WTC11 (cell line): ENCODE results near the gene CALCB. TPM values are rescaled to one million over a fixed set of nuclear protein-coding genes. Genes with fewer than 3 reads are reported as not detected.

Experiments used
- ATAC-seq: fragments of 200-7000 bp; cut with Tn5 transposase; 2 replicates; pipeline ENCODE4 v1.10.0; 2021; ENCODE audit warnings: mild to moderate bottlenecking, moderate library complexity
- Bru-seq: library from RNA; stranded (reverse); fragments of 400-500 nt; gene quantifications from one replicate; lab custom pipeline; 2021; lab: Mats Ljungman, UMichigan
- CTCF ChIA-PET: fragments of 300-600 bp; sonication (Branson Sonifier 250); formaldehyde crosslinking; loops from one replicate; lab custom pipeline; 2021; ENCODE audit warnings: antibody characterized with exemption; lab: Charles Lee
- POLR2A ChIA-PET: fragments of 350-600 bp; sonication (Branson Sonifier 250); formaldehyde crosslinking; loops from one replicate; lab custom pipeline; 2021; ENCODE audit warnings: antibody characterized with exemption; lab: Charles Lee
- DNase-seq: peaks from one replicate; pipeline ENCODE4 v3.0.0; 2021; ENCODE audit warnings: low spot score
- H3K27ac Mint-ChIP-seq: 2 replicates; pipeline ENCODE4 v1.8.0; 2021; ENCODE audit warnings: mixed read lengths
- H3K27me3 Mint-ChIP-seq: 2 replicates; pipeline ENCODE4 v1.8.0; 2021; ENCODE audit warnings: low read depth, mild to moderate bottlenecking, moderate library complexity, mixed read lengths
- H3K36me3 Mint-ChIP-seq: 2 replicates; pipeline ENCODE4 v1.8.0; 2021; ENCODE audit warnings: mixed read lengths
- H3K4me1 Mint-ChIP-seq: 2 replicates; pipeline ENCODE4 v1.8.0; 2022; ENCODE audit warnings: mixed read lengths
- H3K4me3 Mint-ChIP-seq: 2 replicates; pipeline ENCODE4 v1.8.0; 2021; ENCODE audit warnings: mild to moderate bottlenecking, moderate library complexity, mixed read lengths
- H3K9me3 Mint-ChIP-seq: 2 replicates; pipeline ENCODE4 v1.8.0; 2021; ENCODE audit warnings: mixed read lengths
- CBFB ChIP-seq: sonication (generic); formaldehyde crosslinking; IDR thresholded peaks from 2 replicates; pipeline ENCODE4 v1.8.1; 2022; ENCODE audit warnings: mild to moderate bottlenecking, low read depth, missing genetic modification reagents
- CREB1 ChIP-seq: sonication (generic); formaldehyde crosslinking; IDR thresholded peaks from 2 replicates; pipeline ENCODE4 v1.8.0; 2023; ENCODE audit warnings: mild to moderate bottlenecking, missing genetic modification reagents
- ETV6 ChIP-seq: sonication (generic); formaldehyde crosslinking; IDR thresholded peaks from 2 replicates; pipeline ENCODE4 v1.8.1; 2022; ENCODE audit warnings: mild to moderate bottlenecking, missing genetic modification reagents
- GABPB1 ChIP-seq: sonication (generic); formaldehyde crosslinking; IDR thresholded peaks from 2 replicates; pipeline ENCODE4 v1.8.1; 2023; ENCODE audit warnings: mild to moderate bottlenecking, missing genetic modification reagents
- GRHL2 ChIP-seq: fragments of 250-450 bp; sonication (Bioruptor Pico); IDR thresholded peaks from 2 replicates; pipeline ENCODE4 v1.8.0; 2022; ENCODE audit warnings: mild to moderate bottlenecking, moderate library complexity; ENCODE audit not compliant: insufficient replicate concordance, severe bottlenecking
- KAT7 ChIP-seq: sonication (generic); formaldehyde crosslinking; IDR thresholded peaks from 2 replicates; pipeline ENCODE4 v1.8.1; 2023; ENCODE audit warnings: missing genetic modification reagents, mild to moderate bottlenecking, borderline replicate concordance
- MYBL2 ChIP-seq: sonication (generic); formaldehyde crosslinking; IDR thresholded peaks from 2 replicates; pipeline ENCODE4 v1.8.1; 2023; ENCODE audit warnings: mild to moderate bottlenecking, moderate library complexity, missing genetic modification reagents
- NR3C1 ChIP-seq: sonication (generic); formaldehyde crosslinking; conservative IDR thresholded peaks from 2 replicates; pipeline ENCODE4 v1.8.1; 2023; ENCODE audit warnings: low read depth, mild to moderate bottlenecking, missing genetic modification reagents
- PRRX2 ChIP-seq: fragments of 250-450 bp; sonication (Bioruptor Pico); IDR thresholded peaks from 2 replicates; pipeline ENCODE4 v1.8.0; 2021; ENCODE audit warnings: mild to moderate bottlenecking
- RORB ChIP-seq: fragments of 250-450 bp; sonication (Bioruptor Pico); IDR thresholded peaks from 2 replicates; pipeline ENCODE4 v1.9.0; 2021; ENCODE audit warnings: mild to moderate bottlenecking
- TCF7 ChIP-seq: sonication (generic); formaldehyde crosslinking; IDR thresholded peaks from 2 replicates; pipeline ENCODE4 v1.8.0; 2022; ENCODE audit warnings: mild to moderate bottlenecking, low read depth, missing genetic modification reagents, moderate library complexity
- TEAD4 ChIP-seq: sonication (generic); formaldehyde crosslinking; IDR thresholded peaks from 2 replicates; pipeline ENCODE4 v1.8.0; 2022; ENCODE audit warnings: mild to moderate bottlenecking, missing genetic modification reagents
- ZNF396 ChIP-seq: fragments of 250-450 bp; sonication (Bioruptor Pico); IDR thresholded peaks from 2 replicates; pipeline ENCODE4 v1.8.0; 2021; ENCODE audit warnings: mild to moderate bottlenecking, moderate library complexity, borderline replicate concordance
- ZNF423 ChIP-seq: fragments of 250-450 bp; sonication (Bioruptor Pico); IDR thresholded peaks from 2 replicates; pipeline ENCODE4 v2.1.2; 2022; ENCODE audit warnings: mild to moderate bottlenecking, moderate library complexity
- long read RNA-seq, 3 experiments: library from RNA in 1 of 3; library from capped mRNA in 1 of 3; library from polyadenylated mRNA in 1 of 3; unstranded in 2 of 3; stranded (forward) in 1 of 3; transcript quantifications; one replicate each; pipeline ENCODE4 v2.0.0, GENCODE V29; 2021
- total RNA-seq: library from RNA; stranded (reverse); gene quantifications from 3 replicates; pipeline ENCODE4 v1.2.3, GENCODE V29; 2021
- TF ChIP-seq, protein P1 (sequence below): sonication (generic); formaldehyde crosslinking; IDR thresholded peaks from 2 replicates; pipeline ENCODE4 v1.8.0; 2022; ENCODE audit warnings: mild to moderate bottlenecking, missing genetic modification reagents
- TF ChIP-seq, protein P2 (sequence below): sonication (generic); formaldehyde crosslinking; IDR thresholded peaks from 2 replicates; pipeline ENCODE4 v1.8.1; 2023; ENCODE audit warnings: mild to moderate bottlenecking, moderate library complexity, missing genetic modification reagents
- TF ChIP-seq, protein P3 (sequence below): sonication (generic); formaldehyde crosslinking; IDR thresholded peaks from 2 replicates; pipeline ENCODE4 v1.8.1; 2023; ENCODE audit warnings: mild to moderate bottlenecking, missing genetic modification reagents, moderate library complexity
- TF ChIP-seq, protein P4 (sequence below): sonication (generic); formaldehyde crosslinking; IDR thresholded peaks from 2 replicates; pipeline ENCODE4 v1.8.0; 2023; ENCODE audit warnings: missing genetic modification reagents, mild to moderate bottlenecking, borderline replicate concordance
- TF ChIP-seq, protein P5 (sequence below): sonication (generic); formaldehyde crosslinking; conservative IDR thresholded peaks from 2 replicates; pipeline ENCODE4 v1.8.1; 2022; ENCODE audit warnings: mild to moderate bottlenecking, missing genetic modification reagents
- TF ChIP-seq, protein P6 (sequence below): sonication (generic); formaldehyde crosslinking; IDR thresholded peaks from 2 replicates; pipeline ENCODE4 v1.8.1; 2023; ENCODE audit warnings: mild to moderate bottlenecking, missing genetic modification reagents, moderate library complexity
- TF ChIP-seq, protein P7 (sequence below): fragments of 250-450 bp; sonication (Bioruptor Pico); IDR thresholded peaks from 2 replicates; pipeline ENCODE4 v1.8.0; 2021; ENCODE audit warnings: mild to moderate bottlenecking

The CALCB gene, protein sequence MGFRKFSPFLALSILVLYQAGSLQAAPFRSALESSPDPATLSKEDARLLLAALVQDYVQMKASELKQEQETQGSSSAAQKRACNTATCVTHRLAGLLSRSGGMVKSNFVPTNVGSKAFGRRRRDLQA
- total RNA-seq (3.2 to 4.1 TPM (median 3.3 TPM) in 3 replicates), Bru-seq, nascent RNA (percentile 42 among the genes with signal in this experiment)
- long read RNA-seq, experiment 1, transcript CALCB-201 (5 exons, 1,070 nt) = major isoform, 18 of 25 reads
- long read RNA-seq, experiment 1, partial matches to known transcripts = 2 of 25 reads
- long read RNA-seq, experiment 1, other reads (novel, unspliced or antisense) = 5 of 25 reads
- long read RNA-seq, experiment 2, transcript CALCB-201 (5 exons, 1,070 nt) = major isoform, 5 of 7 reads
- long read RNA-seq, experiment 2, partial matches to known transcripts = 0 of 7 reads
- long read RNA-seq, experiment 2, other reads (novel, unspliced or antisense) = 2 of 7 reads
- long read RNA-seq, experiment 3, transcript CALCB-201 (5 exons, 1,070 nt) = major isoform, 11 of 13 reads
- long read RNA-seq, experiment 3, partial matches to known transcripts = 0 of 13 reads
- long read RNA-seq, experiment 3, other reads (novel, unspliced or antisense) = 2 of 13 reads

DNA sequence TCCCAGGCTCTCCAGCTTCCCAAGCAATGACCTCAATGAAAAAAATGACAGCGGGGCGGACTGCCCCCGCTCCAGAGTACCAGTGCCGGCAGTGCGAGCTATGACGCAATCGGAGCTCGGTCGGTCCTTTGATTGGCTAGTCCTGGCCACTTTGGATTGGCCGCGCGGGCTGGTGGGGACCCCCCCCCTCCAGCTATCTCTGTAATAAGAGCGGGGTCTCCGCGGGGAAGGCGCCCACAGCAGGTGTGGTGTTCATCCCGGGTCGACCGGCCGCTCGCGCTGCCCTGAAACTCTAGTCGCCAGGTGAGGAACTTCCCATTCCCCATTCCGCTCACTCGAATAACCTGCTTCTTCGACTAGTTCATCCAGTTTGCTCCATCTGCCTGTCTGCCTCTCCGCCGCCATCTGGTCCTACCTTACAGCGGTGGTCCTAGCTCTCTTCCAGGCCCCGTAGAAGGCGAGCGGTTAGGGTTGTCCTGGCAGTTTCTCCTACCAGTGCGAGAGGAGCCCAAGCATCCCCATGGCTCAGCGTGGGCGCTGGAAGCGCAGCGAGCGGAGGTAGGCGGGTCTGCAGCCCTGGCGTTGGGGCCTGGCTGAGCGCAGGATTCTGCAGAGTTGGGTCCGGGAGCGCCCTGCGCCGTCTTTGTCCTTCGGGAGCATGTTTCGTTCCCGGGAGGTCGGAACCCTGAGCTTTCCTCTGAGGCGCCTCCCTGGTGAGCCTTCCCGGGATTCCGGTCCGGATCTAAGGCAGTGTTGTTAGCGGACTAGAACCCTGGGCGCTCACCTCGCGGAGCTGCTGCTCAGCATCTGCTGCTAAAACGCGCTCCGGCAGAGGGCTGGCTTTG is at the start of gene CALCB:
CALCB (plus strand) TSS at position 233 of the 845 bp plus-strand sequence. CDS start 1,126 bp downstream, outside the sequence.
- POLR2A ChIA-PET = interaction anchor here (0.7 kb wide), 1 partner anchor 28 kb away, joined by 3 read pairs; no protein-coding TSS in a partner anchor
- H3K4me1 Mint-ChIP-seq = peaks cover 18% of the 10 kb centered on the region
- DNase-seq (peak; percentile 65), ATAC-seq (peak; percentile 12)
- H3K27me3 Mint-ChIP-seq = peaks cover 55% of the 10 kb centered on the region
- H3K36me3 Mint-ChIP-seq = peaks cover 17% of the 10 kb centered on the region
- CTCF ChIA-PET = interaction anchor here (0.5 to 6.0 kb wide), 23 partner anchors 34 to 1981 kb away, joined by 3 to 157 read pairs (median 5); partner anchors contain the start of gene INSC
- no peak within 1 kb of the TSS for H3K27ac Mint-ChIP-seq
- H3K9me3 Mint-ChIP-seq = peaks cover 17% of the 10 kb centered on the region
- H3K4me3 Mint-ChIP-seq = peak within 1 kb of the TSS; percentile 78
- no peak for TF ChIP-seq RORB (CRISPR knock-in tag)
- TF ChIP-seq TEAD4 (CRISPR knock-in tag) = no peak
- TF ChIP-seq ZNF423 (CRISPR knock-in tag) = 0 out of 2 replicates have a peak, but pooled peaks have one; percentile 3
- TF ChIP-seq, protein P1, sequence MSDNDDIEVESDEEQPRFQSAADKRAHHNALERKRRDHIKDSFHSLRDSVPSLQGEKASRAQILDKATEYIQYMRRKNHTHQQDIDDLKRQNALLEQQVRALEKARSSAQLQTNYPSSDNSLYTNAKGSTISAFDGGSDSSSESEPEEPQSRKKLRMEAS = peak; percentile 80
- TF ChIP-seq, protein P2, sequence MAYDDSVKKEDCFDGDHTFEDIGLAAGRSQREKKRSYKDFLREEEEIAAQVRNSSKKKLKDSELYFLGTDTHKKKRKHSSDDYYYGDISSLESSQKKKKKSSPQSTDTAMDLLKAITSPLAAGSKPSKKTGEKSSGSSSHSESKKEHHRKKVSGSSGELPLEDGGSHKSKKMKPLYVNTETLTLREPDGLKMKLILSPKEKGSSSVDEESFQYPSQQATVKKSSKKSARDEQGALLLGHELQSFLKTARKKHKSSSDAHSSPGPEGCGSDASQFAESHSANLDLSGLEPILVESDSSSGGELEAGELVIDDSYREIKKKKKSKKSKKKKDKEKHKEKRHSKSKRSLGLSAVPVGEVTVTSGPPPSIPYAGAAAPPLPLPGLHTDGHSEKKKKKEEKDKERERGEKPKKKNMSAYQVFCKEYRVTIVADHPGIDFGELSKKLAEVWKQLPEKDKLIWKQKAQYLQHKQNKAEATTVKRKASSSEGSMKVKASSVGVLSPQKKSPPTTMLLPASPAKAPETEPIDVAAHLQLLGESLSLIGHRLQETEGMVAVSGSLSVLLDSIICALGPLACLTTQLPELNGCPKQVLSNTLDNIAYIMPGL (CRISPR knock-in tag) = no peak
- TF ChIP-seq MYBL2 (CRISPR knock-in tag) = no peak
- no peak for TF ChIP-seq TCF7 (CRISPR knock-in tag)
- TF ChIP-seq KAT7 (CRISPR knock-in tag) = no peak
- TF ChIP-seq, protein P3, sequence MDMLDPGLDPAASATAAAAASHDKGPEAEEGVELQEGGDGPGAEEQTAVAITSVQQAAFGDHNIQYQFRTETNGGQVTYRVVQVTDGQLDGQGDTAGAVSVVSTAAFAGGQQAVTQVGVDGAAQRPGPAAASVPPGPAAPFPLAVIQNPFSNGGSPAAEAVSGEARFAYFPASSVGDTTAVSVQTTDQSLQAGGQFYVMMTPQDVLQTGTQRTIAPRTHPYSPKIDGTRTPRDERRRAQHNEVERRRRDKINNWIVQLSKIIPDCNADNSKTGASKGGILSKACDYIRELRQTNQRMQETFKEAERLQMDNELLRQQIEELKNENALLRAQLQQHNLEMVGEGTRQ (CRISPR knock-in tag) = no peak
- no peak for TF ChIP-seq CREB1 (CRISPR knock-in tag)
- 0 out of 2 replicates have a peak, but pooled peaks have one; percentile 11 for TF ChIP-seq NR3C1 (CRISPR knock-in tag)
- no peak for TF ChIP-seq ZNF396 (CRISPR knock-in tag)
- TF ChIP-seq PRRX2 (CRISPR knock-in tag) = no peak
- 0 out of 2 replicates have a peak, but pooled peaks have one; percentile 10 for TF ChIP-seq CBFB (CRISPR knock-in tag)
- TF ChIP-seq, protein P4, sequence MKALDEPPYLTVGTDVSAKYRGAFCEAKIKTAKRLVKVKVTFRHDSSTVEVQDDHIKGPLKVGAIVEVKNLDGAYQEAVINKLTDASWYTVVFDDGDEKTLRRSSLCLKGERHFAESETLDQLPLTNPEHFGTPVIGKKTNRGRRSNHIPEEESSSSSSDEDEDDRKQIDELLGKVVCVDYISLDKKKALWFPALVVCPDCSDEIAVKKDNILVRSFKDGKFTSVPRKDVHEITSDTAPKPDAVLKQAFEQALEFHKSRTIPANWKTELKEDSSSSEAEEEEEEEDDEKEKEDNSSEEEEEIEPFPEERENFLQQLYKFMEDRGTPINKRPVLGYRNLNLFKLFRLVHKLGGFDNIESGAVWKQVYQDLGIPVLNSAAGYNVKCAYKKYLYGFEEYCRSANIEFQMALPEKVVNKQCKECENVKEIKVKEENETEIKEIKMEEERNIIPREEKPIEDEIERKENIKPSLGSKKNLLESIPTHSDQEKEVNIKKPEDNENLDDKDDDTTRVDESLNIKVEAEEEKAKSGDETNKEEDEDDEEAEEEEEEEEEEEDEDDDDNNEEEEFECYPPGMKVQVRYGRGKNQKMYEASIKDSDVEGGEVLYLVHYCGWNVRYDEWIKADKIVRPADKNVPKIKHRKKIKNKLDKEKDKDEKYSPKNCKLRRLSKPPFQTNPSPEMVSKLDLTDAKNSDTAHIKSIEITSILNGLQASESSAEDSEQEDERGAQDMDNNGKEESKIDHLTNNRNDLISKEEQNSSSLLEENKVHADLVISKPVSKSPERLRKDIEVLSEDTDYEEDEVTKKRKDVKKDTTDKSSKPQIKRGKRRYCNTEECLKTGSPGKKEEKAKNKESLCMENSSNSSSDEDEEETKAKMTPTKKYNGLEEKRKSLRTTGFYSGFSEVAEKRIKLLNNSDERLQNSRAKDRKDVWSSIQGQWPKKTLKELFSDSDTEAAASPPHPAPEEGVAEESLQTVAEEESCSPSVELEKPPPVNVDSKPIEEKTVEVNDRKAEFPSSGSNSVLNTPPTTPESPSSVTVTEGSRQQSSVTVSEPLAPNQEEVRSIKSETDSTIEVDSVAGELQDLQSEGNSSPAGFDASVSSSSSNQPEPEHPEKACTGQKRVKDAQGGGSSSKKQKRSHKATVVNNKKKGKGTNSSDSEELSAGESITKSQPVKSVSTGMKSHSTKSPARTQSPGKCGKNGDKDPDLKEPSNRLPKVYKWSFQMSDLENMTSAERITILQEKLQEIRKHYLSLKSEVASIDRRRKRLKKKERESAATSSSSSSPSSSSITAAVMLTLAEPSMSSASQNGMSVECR = no peak
- TF ChIP-seq GRHL2 = no peak
- TF ChIP-seq, protein P5, sequence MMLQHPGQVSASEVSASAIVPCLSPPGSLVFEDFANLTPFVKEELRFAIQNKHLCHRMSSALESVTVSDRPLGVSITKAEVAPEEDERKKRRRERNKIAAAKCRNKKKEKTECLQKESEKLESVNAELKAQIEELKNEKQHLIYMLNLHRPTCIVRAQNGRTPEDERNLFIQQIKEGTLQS (CRISPR knock-in tag) = no peak; the same call in 1 of the 2 replicates
- no peak for TF ChIP-seq ETV6
- TF ChIP-seq, protein P6, sequence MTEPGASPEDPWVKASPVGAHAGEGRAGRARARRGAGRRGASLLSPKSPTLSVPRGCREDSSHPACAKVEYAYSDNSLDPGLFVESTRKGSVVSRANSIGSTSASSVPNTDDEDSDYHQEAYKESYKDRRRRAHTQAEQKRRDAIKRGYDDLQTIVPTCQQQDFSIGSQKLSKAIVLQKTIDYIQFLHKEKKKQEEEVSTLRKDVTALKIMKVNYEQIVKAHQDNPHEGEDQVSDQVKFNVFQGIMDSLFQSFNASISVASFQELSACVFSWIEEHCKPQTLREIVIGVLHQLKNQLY (CRISPR knock-in tag) = no peak
- TF ChIP-seq GABPB1 (CRISPR knock-in tag) = no peak
- TF ChIP-seq, protein P7, sequence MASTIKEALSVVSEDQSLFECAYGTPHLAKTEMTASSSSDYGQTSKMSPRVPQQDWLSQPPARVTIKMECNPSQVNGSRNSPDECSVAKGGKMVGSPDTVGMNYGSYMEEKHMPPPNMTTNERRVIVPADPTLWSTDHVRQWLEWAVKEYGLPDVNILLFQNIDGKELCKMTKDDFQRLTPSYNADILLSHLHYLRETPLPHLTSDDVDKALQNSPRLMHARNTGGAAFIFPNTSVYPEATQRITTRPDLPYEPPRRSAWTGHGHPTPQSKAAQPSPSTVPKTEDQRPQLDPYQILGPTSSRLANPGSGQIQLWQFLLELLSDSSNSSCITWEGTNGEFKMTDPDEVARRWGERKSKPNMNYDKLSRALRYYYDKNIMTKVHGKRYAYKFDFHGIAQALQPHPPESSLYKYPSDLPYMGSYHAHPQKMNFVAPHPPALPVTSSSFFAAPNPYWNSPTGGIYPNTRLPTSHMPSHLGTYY (CRISPR knock-in tag) = no peak
